22Rv1 (cell line): ENCODE measurements around the gene NECTIN3.

Source experiments
- H3K27ac ChIP-seq: fragments of 450-650 bp; 2 replicates; pipeline ENCODE4 v1.5.1; 2017
- CTCF ChIP-seq: fragments of 450-650 bp; IDR thresholded peaks from 2 replicates; pipeline ENCODE4 v1.5.1; 2017; ENCODE audit warnings: mild to moderate bottlenecking
- ZFX ChIP-seq: fragments of 450-650 bp; IDR thresholded peaks from 2 replicates; pipeline ENCODE4 v1.6.1; 2017; ENCODE audit warnings: antibody characterized with exemption, borderline replicate concordance

NECTIN3 gene

DNA sequence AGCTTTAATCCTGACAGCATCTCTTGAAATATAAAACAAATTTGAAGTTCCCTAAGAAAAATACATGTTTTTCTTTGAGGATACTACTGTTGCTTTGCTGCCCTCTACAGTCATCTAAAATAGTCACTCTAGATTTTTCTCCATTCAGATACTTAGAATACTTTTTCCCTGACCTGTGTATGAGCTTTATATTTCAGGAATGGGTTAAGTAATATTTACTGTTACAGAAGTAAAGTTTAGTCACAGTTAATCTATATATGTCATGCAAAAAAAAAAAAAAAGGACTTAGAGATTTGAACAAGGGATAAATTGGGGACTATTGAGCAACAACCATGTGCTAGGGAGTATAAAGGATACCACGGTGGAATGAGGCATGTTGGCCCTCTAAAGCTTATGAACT lies 8.8 kb downstream of the NECTIN3 start:
- TF ChIP-seq CTCF (peak; percentile 75), ZFX (no peak)
- no peak overlapping the region for H3K27ac ChIP-seq

DNA sequence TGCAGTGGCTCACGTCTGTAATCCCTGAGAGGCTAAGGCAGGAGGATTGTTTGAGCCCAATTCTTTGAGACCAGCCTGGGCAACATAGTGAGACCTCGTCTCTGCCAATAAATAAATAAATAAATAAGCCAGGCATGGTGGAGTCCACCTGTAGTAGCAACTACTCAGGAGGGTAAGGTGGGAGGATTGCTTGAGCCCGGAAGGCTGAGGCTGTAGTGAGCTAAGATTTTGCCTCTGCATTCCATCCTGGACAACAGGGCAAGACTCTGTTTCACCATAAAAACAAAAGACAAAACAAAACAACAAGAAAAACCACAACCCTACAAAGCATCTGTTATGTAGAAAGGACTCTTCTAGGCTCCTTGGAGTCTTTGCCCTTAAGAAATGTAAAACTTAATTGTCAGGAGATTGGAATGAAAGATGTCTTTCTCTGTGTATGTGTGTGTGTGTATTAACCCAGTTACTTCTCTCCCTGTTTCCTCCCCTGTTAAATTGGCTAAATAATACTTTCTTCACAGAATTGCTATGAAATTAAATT lies 9.5 kb downstream of the NECTIN3 start:
- no peak for TF ChIP-seq ZFX
- TF ChIP-seq CTCF, result no peak
- H3K27ac ChIP-seq, result no peak overlapping the region

- TF ChIP-seq CTCF (no peak), ZFX (no peak)
- H3K27ac ChIP-seq, result no peak overlapping the region
Measured at GRCh38 chr3:111084911-111085310, 13.3 kb downstream of the NECTIN3 start.

DNA sequence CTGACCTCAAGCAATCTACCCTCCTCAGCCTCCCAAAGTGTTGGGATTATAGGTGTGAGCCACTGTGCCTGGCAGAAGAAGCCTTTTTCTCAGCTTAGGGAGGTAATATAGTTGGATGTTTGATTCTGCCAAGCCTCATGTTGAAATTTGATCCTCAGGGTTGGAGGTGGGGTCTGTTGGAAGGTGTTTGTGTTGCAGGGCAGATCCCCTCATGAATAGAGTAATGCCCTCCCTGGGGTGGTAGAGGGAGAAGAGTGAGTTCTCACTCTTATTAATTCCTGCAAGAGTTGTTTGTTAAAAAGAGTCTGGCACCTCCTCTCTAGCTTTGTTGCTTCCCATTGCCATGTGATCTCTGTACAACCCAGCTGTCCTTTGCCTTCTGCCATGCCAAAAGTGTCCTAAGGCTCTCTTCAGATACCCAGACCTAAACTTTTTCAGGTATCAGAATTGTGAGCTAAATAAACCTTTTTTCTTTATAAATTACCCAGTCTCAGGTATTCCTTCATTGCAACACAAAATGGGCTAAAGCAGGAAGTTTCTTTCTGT lies 16.4 kb downstream of the NECTIN3 start:
- TF ChIP-seq ZFX, result no peak
- TF ChIP-seq CTCF, result no peak
- H3K27ac ChIP-seq, result no peak overlapping the region

DNA sequence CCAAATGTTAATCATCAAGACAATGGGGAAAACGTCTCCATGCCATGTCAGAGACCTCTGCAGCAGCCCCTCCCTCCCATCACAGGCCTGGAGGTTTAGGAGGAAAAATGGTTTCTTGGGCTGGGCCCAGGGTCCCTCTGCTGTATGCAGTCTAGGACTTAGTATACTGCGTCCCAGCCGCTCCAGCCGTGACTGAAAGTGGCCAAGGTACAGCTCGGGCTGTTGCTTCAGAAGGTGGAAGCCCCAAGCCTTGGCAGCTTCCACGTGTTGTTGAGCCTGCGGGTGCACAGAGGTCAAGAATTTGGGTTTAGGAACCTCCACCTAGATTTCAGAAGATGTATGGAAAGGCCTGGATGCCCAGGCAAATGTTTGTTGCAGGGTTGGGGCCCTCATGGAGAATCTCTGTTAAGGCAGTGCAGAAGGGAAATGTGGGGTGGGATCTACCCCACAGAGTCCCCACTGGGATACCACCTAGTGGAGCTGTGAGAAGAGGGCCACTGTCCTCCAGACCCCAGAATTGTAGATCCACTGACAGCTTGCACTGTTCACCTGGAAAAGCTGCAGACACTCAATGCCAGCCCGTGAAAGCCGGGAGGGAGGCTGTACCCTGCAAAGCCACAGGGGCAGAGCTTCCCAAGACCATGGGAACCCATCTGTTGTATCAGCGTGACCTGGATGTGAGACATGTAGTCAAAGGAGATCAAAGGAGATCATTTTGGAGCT lies 25.0 kb downstream of the NECTIN3 start:
- TF ChIP-seq ZFX (no peak), CTCF (no peak)
- no peak overlapping the region for H3K27ac ChIP-seq

DNA sequence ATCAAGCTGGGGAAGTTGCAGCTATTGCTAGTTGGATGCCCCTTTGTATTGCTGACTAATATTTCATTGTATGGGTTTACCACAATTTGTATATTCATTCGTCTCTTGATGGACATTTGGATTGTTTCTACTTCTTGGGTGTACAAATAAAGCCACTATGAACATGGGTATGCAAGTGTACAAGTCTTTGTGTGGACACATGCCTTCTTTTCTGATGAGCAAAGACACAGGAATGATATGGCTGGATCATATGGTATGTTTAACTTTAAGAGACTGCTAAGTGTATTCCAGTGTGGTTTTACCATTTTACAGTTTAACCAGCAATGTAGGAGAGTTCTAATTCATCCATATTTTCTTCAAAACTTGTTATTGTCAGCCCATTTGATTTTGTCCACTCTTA lies 32.2 kb downstream of the NECTIN3 start:
- TF ChIP-seq CTCF, result no peak
- TF ChIP-seq ZFX, result no peak
- no peak overlapping the region for H3K27ac ChIP-seq

GRCh38 chr3:111106993-111107661 lies 35.5 kb downstream of the NECTIN3 start:
- TF ChIP-seq ZFX (no peak), CTCF (no peak)
- H3K27ac ChIP-seq, result no peak overlapping the region
